ENCODE measurements around the gene FBXL17. TPM values are rescaled to one million over a fixed set of nuclear protein-coding genes. Genes with fewer than 3 reads are reported as not detected.

FBXL17 gene
- total and polyA plus RNA-seq, 2 of the 4 experiments (the other 2 are of a cell fraction) = 3.9 to 8.1 TPM

DNA sequence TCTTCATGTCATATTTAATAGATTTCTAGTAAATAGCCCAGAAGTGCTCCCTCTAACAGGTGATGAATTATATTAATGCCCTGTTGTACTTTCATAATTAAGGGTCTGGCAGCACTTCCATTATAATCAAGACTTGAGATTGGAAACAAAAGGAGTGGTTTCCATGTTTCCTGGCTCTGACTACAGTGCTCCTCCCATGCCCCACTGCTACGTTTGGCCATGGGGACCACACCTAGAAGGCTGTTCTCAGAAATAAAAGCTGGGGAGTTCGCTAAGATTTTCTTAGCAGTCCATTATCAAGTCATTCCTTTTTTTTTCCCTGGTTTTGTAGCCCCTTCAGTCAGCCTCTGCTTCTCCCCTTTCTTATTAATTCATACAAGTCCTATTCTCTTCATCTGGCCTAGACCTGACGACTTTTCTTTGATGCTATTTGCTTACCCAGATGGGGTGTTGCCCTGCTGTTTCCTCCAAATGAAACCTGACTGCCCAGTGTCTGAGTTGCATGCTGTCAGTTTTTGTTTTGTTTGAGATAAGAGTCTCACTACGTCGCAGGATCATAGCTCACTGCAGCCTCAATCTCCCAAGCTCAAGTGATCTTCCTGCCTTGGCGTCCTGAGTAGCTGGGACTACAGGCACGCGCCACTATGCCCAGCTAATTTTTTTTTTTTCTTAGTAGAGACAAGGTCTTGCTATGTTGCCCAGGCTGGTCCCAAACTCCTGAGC, 399.0 kb downstream of the FBXL17 start:
- no peak overlapping the region for H2AK9ac ChIP-seq (replicated peaks; ENCODE audit: low read depth, low read length, poor library complexity)
- no peak overlapping the region for H2AK5ac ChIP-seq (ENCODE audit: low read depth, low read length)
- no peaks in the 10 kb centered on the region for H3K9me1 ChIP-seq (ENCODE audit: insufficient read depth, low read length)
- H2AFZ ChIP-seq (replicated peaks; ENCODE audit: low read length, poor library complexity) = no peak overlapping the region
- H3K18ac ChIP-seq (ENCODE audit: low read depth, low read length) = no peak overlapping the region
- no peaks in the 10 kb centered on the region for H3K27me3 ChIP-seq (ENCODE audit: control insufficient read depth, insufficient read depth, low read length)
- H4K91ac ChIP-seq (ENCODE audit: insufficient read depth, low read depth, low read length) = no peak overlapping the region
- BruUV-seq (replicated peaks) = no TSS peak
- no peak for DNase-seq
- no peaks in the 10 kb centered on the region for H3K36me3 ChIP-seq (ENCODE audit: control insufficient read depth, insufficient read depth, low read length)
- H2BK20ac ChIP-seq (ENCODE audit: low read depth, low read length) = no peak overlapping the region
- H4K5ac ChIP-seq (ENCODE audit: low read depth, low read length) = no peak overlapping the region
- H3K14ac ChIP-seq (replicated peaks; ENCODE audit: low read depth, low read length) = no peak overlapping the region
- WGBS, 2 experiments (ENCODE audit: extremely low coverage in 2 of 2, insufficient read length in 1 of 2) = 100% methylated on average over 1 of the region's 8 CpGs; no CpG with 5 or more reads in 1 of the 2 experiments
- CTCF ChIA-PET = interaction anchor here (0.6 kb wide), 1 partner anchor 154 kb away, joined by 4 read pairs; no protein-coding TSS in a partner anchor
- H3K79me1 ChIP-seq (ENCODE audit: low read depth in 1 of 2, low read length in 2 of 2) = no peaks in the 10 kb centered on the region
- H4K8ac ChIP-seq (ENCODE audit: low read depth in 2 of 2, low read length in 2 of 2) = no peak overlapping the region
- H2BK5ac ChIP-seq (ENCODE audit: low read depth, low read length, poor library complexity, severe bottlenecking) = no peak overlapping the region
- H3K9me3 ChIP-seq (ENCODE audit: control insufficient read depth, insufficient read depth, low read length) = no peaks in the 10 kb centered on the region
- dilution Hi-C loops (cut with HindIII; ENCODE audit: low sequenced_read_pairs, unreplicated experiment) (no loop called here), in situ Hi-C loops (cut with MboI; ENCODE audit: low sequenced_read_pairs) (no loop called here), intact Hi-C loops (cut with micrococcal nuclease) (no loop called here)
- H3K4me2 ChIP-seq (ENCODE audit: low read depth, low read length) = no peak overlapping the region
- no peak overlapping the region for H3K27ac ChIP-seq (ENCODE audit: insufficient read depth, low read length)
- ATAC-seq (ENCODE audit: low read depth) = no peak
- H3K23ac ChIP-seq (ENCODE audit: low read depth, low read length) = 0 out of 2 replicates have a peak overlapping the region, but pooled peaks have one; percentile 29
- H2BK120ac ChIP-seq (ENCODE audit: low read depth, low read length) = no peak overlapping the region
- H3K4ac ChIP-seq (ENCODE audit: low read depth, low read length) = no peak overlapping the region
- H3K56ac ChIP-seq (ENCODE audit: extremely low read depth, insufficient read depth, low read length) = no peak overlapping the region
- no peaks in the 10 kb centered on the region for H4K20me1 ChIP-seq (ENCODE audit: insufficient read depth, low read length)
- POLR2A ChIA-PET (ENCODE audit: unreplicated experiment) = interaction anchor here (0.6 kb wide), 1 partner anchor 133 kb away, joined by 4 read pairs; no protein-coding TSS in a partner anchor
- H2BK15ac ChIP-seq (ENCODE audit: low read depth, low read length) = no peak overlapping the region
- H3K4me3 ChIP-seq (ENCODE audit: insufficient read depth, low read depth, low read length) = no peak overlapping the region
- peaks cover 5% of the 10 kb centered on the region for H3K4me1 ChIP-seq (ENCODE audit: control insufficient read depth, insufficient read depth, low read length)
- no peak overlapping the region for H3K9ac ChIP-seq (ENCODE audit: low read depth, low read length)
- TF ChIP-seq RFX5 (IDR thresholded peaks at IDR 0.05; ENCODE audit: low read depth, low read length) (no peak), NFE2L2 (IDR thresholded peaks at IDR 0.05; ENCODE audit: low read depth, low read length) (no peak), CEBPB (IDR thresholded peaks at IDR 0.05; ENCODE audit: low read depth, low read length) (no peak), FOS (IDR thresholded peaks at IDR 0.05; ENCODE audit: low read depth, low read length) (no peak), MAFK (IDR thresholded peaks at IDR 0.05; ENCODE audit: low read depth, low read length) (no peak), MAZ (IDR thresholded peaks at IDR 0.05; ENCODE audit: borderline replicate concordance, low read depth, low read length) (no peak), MXI1 (IDR thresholded peaks at IDR 0.05; ENCODE audit: borderline replicate concordance, low read depth, low read length) (no peak), SMC3 (IDR thresholded peaks at IDR 0.05; ENCODE audit: low read depth, low read length) (no peak), RAD21 (IDR thresholded peaks at IDR 0.05; ENCODE audit: low read length) (no peak), POLR2A (IDR thresholded peaks at IDR 0.05; ENCODE audit: low read depth, low read length) (no peak), RCOR1 (IDR thresholded peaks at IDR 0.05; ENCODE audit: insufficient replicate concordance, low read length) (no peak), CHD1 (IDR thresholded peaks at IDR 0.05; ENCODE audit: low read depth, low read length) (no peak)
- TF ChIP-seq, protein P1, sequence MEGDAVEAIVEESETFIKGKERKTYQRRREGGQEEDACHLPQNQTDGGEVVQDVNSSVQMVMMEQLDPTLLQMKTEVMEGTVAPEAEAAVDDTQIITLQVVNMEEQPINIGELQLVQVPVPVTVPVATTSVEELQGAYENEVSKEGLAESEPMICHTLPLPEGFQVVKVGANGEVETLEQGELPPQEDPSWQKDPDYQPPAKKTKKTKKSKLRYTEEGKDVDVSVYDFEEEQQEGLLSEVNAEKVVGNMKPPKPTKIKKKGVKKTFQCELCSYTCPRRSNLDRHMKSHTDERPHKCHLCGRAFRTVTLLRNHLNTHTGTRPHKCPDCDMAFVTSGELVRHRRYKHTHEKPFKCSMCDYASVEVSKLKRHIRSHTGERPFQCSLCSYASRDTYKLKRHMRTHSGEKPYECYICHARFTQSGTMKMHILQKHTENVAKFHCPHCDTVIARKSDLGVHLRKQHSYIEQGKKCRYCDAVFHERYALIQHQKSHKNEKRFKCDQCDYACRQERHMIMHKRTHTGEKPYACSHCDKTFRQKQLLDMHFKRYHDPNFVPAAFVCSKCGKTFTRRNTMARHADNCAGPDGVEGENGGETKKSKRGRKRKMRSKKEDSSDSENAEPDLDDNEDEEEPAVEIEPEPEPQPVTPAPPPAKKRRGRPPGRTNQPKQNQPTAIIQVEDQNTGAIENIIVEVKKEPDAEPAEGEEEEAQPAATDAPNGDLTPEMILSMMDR (conservative IDR thresholded peaks at IDR 0.05; ENCODE audit: low read depth, low read length) = no peak
- TF ChIP-seq, protein P2, sequence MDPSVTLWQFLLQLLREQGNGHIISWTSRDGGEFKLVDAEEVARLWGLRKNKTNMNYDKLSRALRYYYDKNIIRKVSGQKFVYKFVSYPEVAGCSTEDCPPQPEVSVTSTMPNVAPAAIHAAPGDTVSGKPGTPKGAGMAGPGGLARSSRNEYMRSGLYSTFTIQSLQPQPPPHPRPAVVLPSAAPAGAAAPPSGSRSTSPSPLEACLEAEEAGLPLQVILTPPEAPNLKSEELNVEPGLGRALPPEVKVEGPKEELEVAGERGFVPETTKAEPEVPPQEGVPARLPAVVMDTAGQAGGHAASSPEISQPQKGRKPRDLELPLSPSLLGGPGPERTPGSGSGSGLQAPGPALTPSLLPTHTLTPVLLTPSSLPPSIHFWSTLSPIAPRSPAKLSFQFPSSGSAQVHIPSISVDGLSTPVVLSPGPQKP (IDR thresholded peaks at IDR 0.05; ENCODE audit: borderline replicate concordance, low read depth, low read length) = no peak
- TF ChIP-seq, protein P3, sequence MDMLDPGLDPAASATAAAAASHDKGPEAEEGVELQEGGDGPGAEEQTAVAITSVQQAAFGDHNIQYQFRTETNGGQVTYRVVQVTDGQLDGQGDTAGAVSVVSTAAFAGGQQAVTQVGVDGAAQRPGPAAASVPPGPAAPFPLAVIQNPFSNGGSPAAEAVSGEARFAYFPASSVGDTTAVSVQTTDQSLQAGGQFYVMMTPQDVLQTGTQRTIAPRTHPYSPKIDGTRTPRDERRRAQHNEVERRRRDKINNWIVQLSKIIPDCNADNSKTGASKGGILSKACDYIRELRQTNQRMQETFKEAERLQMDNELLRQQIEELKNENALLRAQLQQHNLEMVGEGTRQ (IDR thresholded peaks at IDR 0.05; ENCODE audit: low read depth, low read length) = no peak

All from IMR-90 (cell line).